Stomach (tissue), 9 donors: ENCODE results near the gene VILL. TPM values are rescaled to one million over a fixed set of nuclear protein-coding genes. Genes with fewer than 3 reads are reported as not detected.
A peak's percentile ranks its signal among the peaks of the same experiment; 100 is the strongest.
"Not testable (repeated sequence)": the region's sequence is repeated elsewhere in the genome, so short reads cannot be mapped to it uniquely, and the experiment has no call there.

Experiments
- DNase-seq, 2 donors: peaks; one replicate each; pipeline versions ENCODE4 v3.0.0 to v3.0.0-alpha.2; 2013 to 2019
- H3K27ac ChIP-seq, 5 donors: fragments of 200-600 bp in 4 of 5; sonication (generic) in 4 of 5; one replicate each; pipeline ENCODE4 v1.5.1; 2013 to 2019; ENCODE audit warnings: mild to moderate bottlenecking in 1 of 5, moderate library complexity in 1 of 5
- H3K27me3 ChIP-seq, 3 donors: fragments of 200-600 bp; sonication (generic); one replicate each; pipeline ENCODE4 v1.5.1; 2017 to 2019; ENCODE audit warnings: mixed run types in 1 of 3
- H3K36me3 ChIP-seq, 4 donors: fragments of 200-600 bp; sonication (generic); 1 replicate in 3 of 4; 2 replicates in 1 of 4; pipeline ENCODE4 v1.5.1; 2016 to 2019
- H3K4me1 ChIP-seq, 4 donors: fragments of 200-600 bp; sonication (generic); one replicate each; pipeline ENCODE4 v1.5.1; 2016 to 2019
- H3K4me3 ChIP-seq, 4 donors: fragments of 200-600 bp; sonication (generic) in 3 of 4; one replicate each; pipeline ENCODE4 v1.5.1; 2016 to 2019; ENCODE audit warnings: mild to moderate bottlenecking in 1 of 4
- H3K9me3 ChIP-seq, 4 donors: fragments of 200-600 bp; sonication (generic); one replicate each; pipeline ENCODE4 v1.5.1; 2016 to 2019
- CTCF ChIP-seq, 7 experiments: fragments of 450-650 bp in 4 of 7; fragments of 200-600 bp in 3 of 7; sonication (generic) in 3 of 7; IDR thresholded peaks; one replicate each; pipeline ENCODE4 v1.5.1; 2016 to 2019; ENCODE audit warnings: antibody characterized with exemption in 7 of 7, control low read depth in 2 of 7, mild to moderate bottlenecking in 1 of 7
- EP300 ChIP-seq: sonication (generic); formaldehyde crosslinking; IDR thresholded peaks from one replicate; pipeline ENCODE4 v1.6.1; 2017; ENCODE audit warnings: antibody characterized with exemption
- POLR2A ChIP-seq, 4 donors: fragments of 450-650 bp; IDR thresholded peaks; one replicate each; pipeline ENCODE4 v1.6.1; 2016; ENCODE audit warnings: antibody characterized with exemption in 4 of 4, control low read depth in 2 of 4, mild to moderate bottlenecking in 1 of 4, moderate library complexity in 1 of 4
- POLR2AphosphoS5 ChIP-seq, 3 donors: sonication (generic); formaldehyde crosslinking; IDR thresholded peaks; one replicate each; pipeline ENCODE4 v1.6.1; 2016; ENCODE audit warnings: antibody characterized with exemption in 3 of 3
- WGBS, 5 donors: extraction: QIAGEN DNeasy Blood & Tissue Kit in 3 of 5; methylation state at CpG; one replicate each; pipeline versions ENCODE4 v1.1.5 to v1.1.7; 2013 to 2018; 5-methylcytosine and 5-hydroxymethylcytosine counted together
- intact Hi-C: fragments of 100-400 bp; cut with DNase I; formaldehyde crosslinking; loops from one replicate; pipeline ENCODE4 v1.15.1; 2023; ENCODE audit warnings: low total_unique reads
- polyA plus RNA-seq, 3 donors: library from polyadenylated mRNA; stranded (reverse); fragments of 200-250 nt; gene quantifications; one replicate each; pipeline ENCODE4 v1.2.3, GENCODE V29; 2013
- total RNA-seq, 5 donors: library from RNA; depleted of rRNA; stranded (reverse); fragments of >200 nt; gene quantifications; one replicate each; pipeline versions ENCODE4 v1.1.0 to v1.2.3, GENCODE V29; 2014 to 2016
- donor health status: healthy with polysubstance abuse.
- donor health status: Bipolar disorder and iron deficiency.
- donor health status: healthy.

VILL gene
- total and polyA plus RNA-seq, 8 donors: 24.1 to 202 (median 84.2) TPM

- Histone ChIP-seq H3K27me3 (no peaks in the 10 kb centered on the region), H3K9me3 (no peaks in the 10 kb centered on the region), H3K4me3 (no peak overlapping the region), H3K27ac (peak overlapping the region in 4 of 5 donors; percentile 13 to 70 (median 43)), H3K4me1 (peaks cover 33 to 55% (median 55%) of the 10 kb centered on the region in 4 donors), H3K36me3 (peaks cover 0 to 33% (median 24%) of the 10 kb centered on the region in 4 donors)
- intact Hi-C loops: loop anchor here (10.0 kb wide), 1 partner anchor 114 kb away; no protein-coding TSS in a partner anchor
- TF ChIP-seq EP300: no peak
- TF ChIP-seq CTCF (IDR thresholded peaks at IDR 0.05): no peak
- no peak for TF ChIP-seq POLR2AphosphoS5 (IDR thresholded peaks at IDR 0.05)
- TF ChIP-seq POLR2A (IDR thresholded peaks at IDR 0.05): no peak
- DNase-seq: no peak
- WGBS, 5 donors: 63 to 69% (median 65%) methylated on average over 15 of the region's 15 CpGs
These were observed 21.6 kb upstream of the VILL start for GRCh38 chr3:37968813-37969595.

GRCh38 chr3:37969596-37970100 is 20.9 kb upstream of the VILL start:
- TF ChIP-seq CTCF (IDR thresholded peaks at IDR 0.05) (no peak), POLR2AphosphoS5 (IDR thresholded peaks at IDR 0.05) (no peak), EP300 (no peak), POLR2A (IDR thresholded peaks at IDR 0.05) (no peak)
- WGBS, 5 donors: 33 to 59% (median 38%) methylated on average over 7 of the region's 7 CpGs
- Histone ChIP-seq H3K4me3 (no peak overlapping the region), H3K27me3 (no peaks in the 10 kb centered on the region), H3K36me3 (peaks cover 0 to 33% (median 24%) of the 10 kb centered on the region in 4 donors), H3K27ac (peak overlapping the region in 4 of 5 donors; percentile 13 to 70 (median 43)), H3K9me3 (no peaks in the 10 kb centered on the region), H3K4me1 (peaks cover 33 to 61% (median 55%) of the 10 kb centered on the region in 4 donors)
- peak in 1 of 2 donors; percentile 37 for DNase-seq
- intact Hi-C loops: loop anchor here (10.0 kb wide), 1 partner anchor 115 kb away; no protein-coding TSS in a partner anchor

GRCh38 chr3:37970802-37971201 is 19.8 kb upstream of the VILL start:
- Histone ChIP-seq H3K27me3 (no peaks in the 10 kb centered on the region), H3K36me3 (peaks cover 0 to 41% (median 28%) of the 10 kb centered on the region in 4 donors), H3K9me3 (no peaks in the 10 kb centered on the region), H3K27ac (peak overlapping the region in 1 of 5 donors; percentile 70), H3K4me1 (peaks cover 29 to 58% (median 44%) of the 10 kb centered on the region in 4 donors), H3K4me3 (no peak overlapping the region)
- TF ChIP-seq POLR2AphosphoS5 (IDR thresholded peaks at IDR 0.05) (peak in 1 of 3 donors; percentile 53), EP300 (no peak), CTCF (IDR thresholded peaks at IDR 0.05) (no peak)
- DNase-seq: peak in 1 of 2 donors; percentile 70
- WGBS, 5 donors: 48 to 88% (median 53%) methylated on average over 1 to 5 of the region's 5 CpGs
- intact Hi-C loops: no loop called here

- intact Hi-C loops: no loop called here
These were observed 19.1 kb upstream of the VILL start for GRCh38 chr3:37971467-37971866.

GRCh38 chr3:37972056-37972455 is 18.5 kb upstream of the VILL start:
- H3K36me3 ChIP-seq: peaks cover 5 to 53% (median 39%) of the 10 kb centered on the region in 4 donors
- DNase-seq, intact Hi-C loops: not testable (repeated sequence)

More at GRCh38 chr3:37971467-37971866, 19.1 kb upstream of the VILL start:
- H3K4me3 ChIP-seq: no peak overlapping the region
- H3K36me3 ChIP-seq: peaks cover under 1 to 48% (median 34%) of the 10 kb centered on the region in 4 donors
- H3K9me3 ChIP-seq: no peaks in the 10 kb centered on the region
- H3K27ac ChIP-seq: peak overlapping the region in 1 of 5 donors; percentile 70
- TF ChIP-seq EP300 (no peak), POLR2A (IDR thresholded peaks at IDR 0.05) (no peak), POLR2AphosphoS5 (IDR thresholded peaks at IDR 0.05) (no peak), CTCF (IDR thresholded peaks at IDR 0.05) (no peak)
- H3K4me1 ChIP-seq: peaks cover 29 to 58% (median 40%) of the 10 kb centered on the region in 4 donors
- H3K27me3 ChIP-seq: no peaks in the 10 kb centered on the region
- DNase-seq: no peak

More at GRCh38 chr3:37972056-37972455, 18.5 kb upstream of the VILL start:
- not testable (repeated sequence) for H3K27ac ChIP-seq, H3K4me3 ChIP-seq, H3K27me3 ChIP-seq, H3K9me3 ChIP-seq
- WGBS, 5 donors: 85 to 94% (median 92%) methylated on average over 8 of the region's 8 CpGs
- H3K4me1 ChIP-seq: peaks cover 29 to 54% (median 36%) of the 10 kb centered on the region in 4 donors
